Stimulated activated naive CD4-positive, alpha-beta T cell (primary cell): ENCODE results near the gene ADORA2B.
A peak's percentile ranks its signal among the peaks of the same experiment; 100 is the strongest.

Experiments
- DNase-seq, 6 experiments: peaks; one replicate each; lab custom pipeline; 2025; lab: John Stamatoyannopoulos, UW

The ADORA2B gene

DNA sequence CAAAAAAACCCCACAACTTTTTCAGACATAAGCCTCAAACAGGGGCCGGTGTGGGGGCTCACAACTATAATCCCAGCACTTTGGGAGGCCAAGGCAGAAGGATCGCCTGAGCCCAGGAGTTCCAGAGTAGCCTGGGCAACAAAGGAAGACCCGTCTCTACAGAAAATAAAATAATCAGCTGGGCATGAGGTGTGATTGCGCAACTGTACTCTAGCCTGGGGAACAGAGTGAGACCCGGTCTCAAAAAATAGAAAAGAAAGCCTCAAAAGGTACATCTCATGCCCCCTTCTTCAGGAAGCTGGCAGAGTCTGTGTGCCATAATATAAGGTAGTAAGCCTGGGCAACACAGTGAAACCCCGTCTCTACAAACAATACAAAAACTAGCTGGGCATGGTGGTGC, 51.4 kb downstream of the ADORA2B start:
- no peak for DNase-seq

DNA sequence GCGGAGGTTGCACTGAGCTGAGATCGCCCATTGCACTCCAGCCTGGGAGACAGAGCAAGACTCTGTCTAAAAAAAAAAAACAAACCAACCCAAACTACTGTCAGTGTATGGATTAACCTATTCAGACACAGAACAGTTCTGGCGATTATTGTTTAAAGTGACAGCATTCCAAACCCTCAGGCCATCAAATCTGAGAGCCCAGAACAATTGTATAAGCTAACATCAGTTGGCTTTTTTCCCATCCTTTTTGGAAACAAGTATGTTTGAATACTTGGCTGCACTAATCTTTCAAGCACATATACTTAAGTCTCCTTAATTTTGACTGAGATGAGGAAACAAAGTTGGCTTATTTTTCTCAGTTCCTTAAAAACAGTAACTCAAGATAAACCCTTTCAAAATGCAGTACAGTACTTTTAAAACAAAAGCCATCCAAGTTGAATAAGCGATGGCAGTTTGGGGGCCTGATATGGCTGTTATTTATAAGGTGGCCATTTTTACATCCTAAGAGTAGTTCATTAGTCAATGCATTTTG, 53.2 kb downstream of the ADORA2B start:
- no peak for DNase-seq

DNA sequence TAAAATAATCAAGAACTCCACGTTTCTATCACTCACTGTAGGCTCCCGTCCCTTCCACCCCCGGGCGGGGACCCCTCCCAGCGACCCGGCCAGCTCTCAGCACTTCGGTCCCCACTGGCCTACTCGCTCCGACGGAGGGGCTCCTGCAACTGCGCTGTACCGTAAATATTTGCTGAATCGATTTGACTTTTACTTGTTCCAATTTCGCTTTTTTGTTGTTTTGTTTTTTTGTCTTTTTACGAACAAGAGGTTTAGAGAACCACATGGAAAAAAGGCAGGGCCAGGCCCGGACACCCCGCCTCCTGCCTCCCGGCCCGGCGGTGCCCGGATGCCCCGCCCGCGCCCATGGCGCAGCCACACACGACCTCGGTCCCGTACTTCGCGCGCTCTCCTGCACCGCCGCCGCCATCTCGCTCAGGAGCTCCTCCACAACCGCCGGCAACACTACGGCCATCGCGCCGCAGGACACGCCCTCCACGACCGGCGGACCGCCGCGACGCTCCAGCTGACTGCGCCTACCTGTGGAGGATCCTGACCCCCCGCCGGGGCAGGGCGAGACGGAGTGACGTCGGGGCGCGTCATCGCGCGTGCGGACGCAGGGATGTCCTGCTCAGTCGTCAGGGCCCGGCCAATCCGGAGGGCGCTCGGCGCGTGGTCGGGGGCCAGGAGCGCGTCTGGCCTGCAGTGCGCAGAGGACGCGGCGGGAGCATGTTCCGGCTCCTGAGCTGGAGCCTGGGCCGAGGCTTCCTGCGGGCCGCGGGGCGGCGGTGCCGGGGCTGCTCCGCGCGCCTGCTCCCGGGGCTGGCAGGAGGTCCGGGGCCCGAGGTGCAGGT, 54.4 kb downstream of the ADORA2B start, which contains the start of the genes TTC19 and ZSWIM7:
TSS of gene TTC19 (plus strand) at position 684 of the 833 bp plus-strand sequence. CDS start at position 709, 25 bp downstream.
TSS of gene ZSWIM7 (minus strand) at position 564 of the 833 bp plus-strand sequence. CDS start at position 454, 110 bp downstream.
- DNase-seq: peak; percentile 77 to 90 (median 83)

- peak in 4 of 6 experiments; percentile 14 to 69 (median 38) for DNase-seq
These were observed 55.3 kb downstream of the ADORA2B start for GRCh38 chr17:15999974-16000827.

- DNase-seq: no peak
These were observed 56.4 kb downstream of the ADORA2B start for GRCh38 chr17:16001226-16001897.

- DNase-seq: no peak
These were observed 57.9 kb downstream of the ADORA2B start for GRCh38 chr17:16002708-16003260.

- no peak for DNase-seq
These were observed 58.9 kb downstream of the ADORA2B start for GRCh38 chr17:16003841-16004240.

- DNase-seq: no peak
These were observed 60.7 kb downstream of the ADORA2B start for GRCh38 chr17:16005636-16006035.

GRCh38 chr17:16007439-16007838, 62.5 kb downstream of the ADORA2B start:
- no peak for DNase-seq

DNA sequence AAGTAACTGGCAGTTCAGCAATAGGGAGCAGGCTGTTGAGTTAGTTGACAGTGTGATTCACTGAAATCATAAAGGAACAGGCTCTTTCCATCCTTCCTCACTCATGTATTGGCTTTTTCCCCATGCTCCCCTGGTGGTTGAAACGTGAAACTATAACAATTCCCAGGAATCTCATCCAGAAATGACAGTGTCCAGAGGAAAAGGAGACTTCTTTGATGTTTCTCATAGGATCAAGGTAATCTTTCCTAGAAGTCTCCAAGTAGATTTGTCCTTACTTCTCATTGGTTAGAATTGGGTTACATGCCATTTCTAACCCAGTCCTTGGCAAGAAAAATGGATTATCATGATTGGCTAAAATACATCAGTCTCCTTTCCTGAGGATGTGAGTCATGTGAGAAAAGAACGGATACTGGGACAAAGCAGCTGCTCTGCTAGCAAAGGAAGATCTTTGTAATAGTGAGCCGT, 69.0 kb downstream of the ADORA2B start:
- no peak for DNase-seq

DNA sequence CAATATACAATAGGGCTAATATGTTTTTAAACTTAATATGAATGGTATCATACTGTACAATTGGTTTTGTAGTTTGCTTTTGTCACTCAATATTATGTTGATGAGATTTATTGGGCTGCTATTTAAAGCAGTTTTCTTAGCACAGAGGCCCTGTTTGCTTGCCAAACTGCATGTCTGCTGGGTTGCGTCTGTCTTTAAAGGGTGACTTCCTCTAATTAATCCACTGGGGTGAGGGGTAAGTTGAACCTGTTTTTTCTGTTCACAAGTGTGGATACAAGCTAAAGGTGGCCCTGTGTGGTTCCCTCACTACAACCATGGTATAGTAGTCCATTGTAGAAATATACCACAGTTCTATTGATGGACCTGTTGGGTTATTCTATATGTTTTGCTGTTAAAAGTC, 74.4 kb downstream of the ADORA2B start:
- DNase-seq: no peak

DNA sequence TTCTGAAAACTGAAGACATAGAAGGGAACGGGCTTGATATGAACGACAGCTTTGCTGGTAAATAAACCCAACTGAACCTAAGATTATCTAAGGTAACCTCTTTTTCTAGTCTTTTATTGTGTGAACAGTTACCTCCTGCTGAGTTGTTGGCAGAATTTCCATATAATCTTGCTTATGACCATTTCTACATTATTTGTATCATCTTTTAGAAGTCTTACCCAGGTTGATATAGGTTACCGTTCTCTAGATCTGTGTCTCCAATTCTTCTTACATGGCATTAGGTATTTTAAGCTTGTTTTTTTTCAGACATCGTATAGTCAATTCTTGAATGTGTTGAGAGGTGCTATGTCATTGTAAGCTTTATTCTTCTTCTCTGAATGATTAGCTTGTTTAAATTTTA, 79.0 kb downstream of the ADORA2B start:
- no peak for DNase-seq

- no peak for DNase-seq
These were observed 80.3 kb downstream of the ADORA2B start for GRCh38 chr17:16025202-16025601.
